Calu3 (cell line): Measurements from ENCODE around the gene OR4D1. TPM values are rescaled to one million over a fixed set of nuclear protein-coding genes. Genes with fewer than 3 reads are reported as not detected.
A peak's percentile ranks its signal among the peaks of the same experiment; 100 is the strongest.

Source experiments
- BruUV-seq: library from RNA; stranded (reverse); fragments of 400-500 nt; replicated peaks from 2 replicates; lab custom pipeline; 2021; lab: Mats Ljungman, UMichigan
- CTCF ChIA-PET: fragments of 300-600 bp; sonication (Branson Sonifier 250); formaldehyde crosslinking; loops from one replicate; lab custom pipeline; 2022; ENCODE audit warnings: antibody characterized with exemption; lab: Charles Lee
- DNase-seq: peaks from one replicate; pipeline ENCODE4 v3.0.0; 2022
- H3K27ac Mint-ChIP-seq: one replicate; pipeline ENCODE4 v1.8.0; 2022; ENCODE audit warnings: mixed read lengths; ENCODE audit not compliant: unreplicated experiment
- H3K27me3 Mint-ChIP-seq: one replicate; pipeline ENCODE4 v1.8.0; 2022; ENCODE audit warnings: mixed read lengths; ENCODE audit not compliant: unreplicated experiment
- H3K36me3 Mint-ChIP-seq: one replicate; pipeline ENCODE4 v1.8.0; 2022; ENCODE audit warnings: mild to moderate bottlenecking, moderate library complexity, mixed read lengths; ENCODE audit not compliant: insufficient read depth, unreplicated experiment
- H3K4me1 Mint-ChIP-seq: one replicate; pipeline ENCODE4 v1.8.0; 2022; ENCODE audit warnings: mild to moderate bottlenecking, low read depth, mixed read lengths; ENCODE audit not compliant: unreplicated experiment
- H3K4me3 Mint-ChIP-seq: one replicate; pipeline ENCODE4 v1.8.0; 2022; ENCODE audit warnings: mild to moderate bottlenecking, low read depth, moderate library complexity, mixed read lengths; ENCODE audit not compliant: unreplicated experiment
- H3K9me3 Mint-ChIP-seq: one replicate; pipeline ENCODE4 v1.8.0; 2022; ENCODE audit warnings: low read depth, mixed read lengths; ENCODE audit not compliant: unreplicated experiment
- CTCF ChIP-seq: fragments of 200-600 bp; IDR thresholded peaks from one replicate; pipeline ENCODE4 v1.8.0; 2022; ENCODE audit warnings: antibody characterized with exemption; ENCODE audit not compliant: unreplicated experiment
- intact Hi-C: fragments of 100-400 bp; cut with micrococcal nuclease; formaldehyde crosslinking; loops from one replicate; pipeline ENCODE4 v1.10.0; 2022; ENCODE audit not compliant: unreplicated experiment
- total RNA-seq: library from RNA; stranded (reverse); gene quantifications from 2 replicates; pipeline ENCODE4 v1.2.3, GENCODE V29; 2022

The OR4D1 gene
- total RNA-seq, 1 experiment from 2014 or later = not detected

GRCh38 chr17:58113947-58114346 lies 34.2 kb upstream of the OR4D1 start:
- Mint-ChIP-seq H3K4me1 (no peaks in the 10 kb centered on the region), H3K4me3 (no peak overlapping the region), H3K27ac (no peak overlapping the region), H3K27me3 (peaks cover 57% of the 10 kb centered on the region), H3K9me3 (no peaks in the 10 kb centered on the region), H3K36me3 (no peaks in the 10 kb centered on the region)
- no peak for DNase-seq
- no TSS peak for BruUV-seq
- CTCF ChIA-PET = no interaction called here
- TF ChIP-seq CTCF = no peak
- intact Hi-C loops = loop anchor here (2.0 to 5.0 kb wide), 2 partner anchors 111 to 257 kb away; no protein-coding TSS in a partner anchor

- Mint-ChIP-seq H3K36me3 (no peaks in the 10 kb centered on the region), H3K4me1 (no peaks in the 10 kb centered on the region), H3K4me3 (no peak overlapping the region), H3K27ac (no peak overlapping the region), H3K27me3 (peaks cover 70% of the 10 kb centered on the region), H3K9me3 (no peaks in the 10 kb centered on the region)
- DNase-seq = no peak
- CTCF ChIA-PET = no interaction called here
- no peak for TF ChIP-seq CTCF
- intact Hi-C loops = no loop called here
- no TSS peak for BruUV-seq
Observed at GRCh38 chr17:58117382-58117781, 30.8 kb upstream of the OR4D1 start.

DNA sequence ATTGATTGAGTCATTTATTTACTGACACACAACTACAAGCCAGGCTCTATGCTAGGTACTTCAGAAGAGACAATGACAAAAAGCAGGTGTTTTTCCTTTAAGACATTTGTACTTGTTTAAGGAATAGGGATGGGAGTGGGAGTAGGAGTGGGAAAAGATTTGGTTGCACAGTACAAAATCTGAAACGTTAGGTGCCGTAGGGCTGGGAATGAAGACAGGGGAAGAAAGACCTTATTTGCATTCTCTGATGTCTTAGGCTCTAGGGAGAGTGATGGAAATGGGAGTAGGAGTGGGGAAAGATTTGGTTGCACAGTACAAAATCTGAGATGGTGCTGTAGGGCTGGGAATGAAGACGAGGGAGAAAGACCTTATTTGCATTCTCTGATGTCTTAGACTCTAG lies 28.7 kb upstream of the OR4D1 start:
- Mint-ChIP-seq H3K27ac (no peak overlapping the region), H3K4me3 (no peak overlapping the region), H3K27me3 (peaks cover 56% of the 10 kb centered on the region), H3K36me3 (no peaks in the 10 kb centered on the region), H3K4me1 (no peaks in the 10 kb centered on the region), H3K9me3 (no peaks in the 10 kb centered on the region)
- BruUV-seq = no TSS peak
- DNase-seq = no peak
- no peak for TF ChIP-seq CTCF
- CTCF ChIA-PET = no interaction called here
- intact Hi-C loops = no loop called here

- Mint-ChIP-seq H3K9me3 (no peaks in the 10 kb centered on the region), H3K27me3 (peaks cover 53% of the 10 kb centered on the region), H3K36me3 (no peaks in the 10 kb centered on the region), H3K4me1 (no peaks in the 10 kb centered on the region), H3K27ac (no peak overlapping the region), H3K4me3 (no peak overlapping the region)
- no peak for TF ChIP-seq CTCF
- BruUV-seq = no TSS peak
- CTCF ChIA-PET = no interaction called here
- DNase-seq = peak; percentile 41
- intact Hi-C loops = no loop called here
Observed at GRCh38 chr17:58120195-58120822, 27.9 kb upstream of the OR4D1 start.
